Measurements from ENCODE around the gene PLCB1.

- TF ChIP-seq POLR2A (IDR thresholded peaks at IDR 0.05; ENCODE audit: low read depth, low read length) (no peak), CTCF (IDR thresholded peaks at IDR 0.05; ENCODE audit: extremely low read depth in 1 of 2, insufficient read depth in 1 of 2, low read depth in 1 of 2, low read length in 2 of 2) (no peak), EZH2 (IDR thresholded peaks at IDR 0.05; ENCODE audit: borderline replicate concordance, low read depth, low read length, severe bottlenecking) (no peak)
Observed at GRCh38 chr20:8914421-8914820, 782.4 kb downstream of the PLCB1 start.
